Kidney glomerular epithelial cell (primary cell): ENCODE measurements around the gene SPOCD1.

Source experiments
- DNase-seq: peaks from one replicate; lab custom pipeline; 2025; lab: John Stamatoyannopoulos, UW

SPOCD1 gene

DNA sequence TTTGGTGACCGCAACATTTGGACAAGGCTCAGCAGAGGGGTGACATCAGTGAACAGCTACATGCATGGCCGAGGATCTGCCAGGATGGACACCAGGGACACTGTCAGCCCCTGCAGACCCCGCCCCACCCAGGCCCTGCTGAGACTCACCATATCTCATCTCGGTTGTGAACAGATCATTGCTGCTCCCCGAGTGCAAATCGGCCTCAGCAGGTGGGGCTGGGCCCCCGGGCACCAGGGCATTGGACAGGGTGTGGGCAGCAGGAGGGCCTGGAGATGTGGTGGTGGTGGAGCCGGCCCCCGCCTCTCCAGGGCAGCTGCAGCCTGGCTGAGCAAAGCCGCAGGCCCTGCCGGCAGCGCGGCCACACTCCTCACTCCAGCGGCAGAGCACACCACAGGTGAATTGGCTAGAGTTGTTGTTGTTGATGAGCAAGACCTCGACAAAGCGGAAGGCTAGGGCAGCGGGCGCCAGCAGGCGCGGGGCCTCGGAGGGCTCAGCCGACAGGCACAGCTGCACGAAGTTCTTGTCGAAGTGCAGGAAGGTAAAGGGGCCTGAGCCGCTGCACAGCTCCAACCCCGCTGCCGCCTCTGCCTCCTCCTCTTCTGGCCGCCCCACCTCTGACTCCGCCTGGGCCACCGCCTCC, 59.9 kb downstream of the SPOCD1 start:
- DNase-seq, result no peak

DNA sequence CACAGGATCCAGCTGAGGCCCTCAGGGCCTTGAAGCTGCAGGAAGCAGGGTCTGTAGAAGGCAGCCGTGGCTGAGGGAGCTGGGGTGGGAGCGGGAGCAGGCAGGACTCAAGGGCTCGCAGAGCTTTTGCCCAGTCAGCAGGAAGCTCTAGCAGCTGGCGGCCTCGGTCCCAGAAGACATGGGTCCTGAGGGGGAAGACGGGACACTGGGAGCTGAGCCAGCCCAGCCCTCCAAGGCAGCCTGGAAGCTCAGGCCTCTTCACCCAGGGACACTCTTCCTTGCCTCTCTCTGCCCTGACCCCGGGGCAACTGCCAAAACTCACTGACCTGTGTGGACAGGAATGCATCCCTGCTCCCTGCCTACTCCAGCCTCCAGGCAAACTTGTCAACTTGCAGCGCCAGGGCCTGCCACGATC, 60.6 kb downstream of the SPOCD1 start:
- DNase-seq, result no peak

GRCh38 chr1:31754397-31754796, 61.4 kb downstream of the SPOCD1 start:
- DNase-seq, result no peak

DNA sequence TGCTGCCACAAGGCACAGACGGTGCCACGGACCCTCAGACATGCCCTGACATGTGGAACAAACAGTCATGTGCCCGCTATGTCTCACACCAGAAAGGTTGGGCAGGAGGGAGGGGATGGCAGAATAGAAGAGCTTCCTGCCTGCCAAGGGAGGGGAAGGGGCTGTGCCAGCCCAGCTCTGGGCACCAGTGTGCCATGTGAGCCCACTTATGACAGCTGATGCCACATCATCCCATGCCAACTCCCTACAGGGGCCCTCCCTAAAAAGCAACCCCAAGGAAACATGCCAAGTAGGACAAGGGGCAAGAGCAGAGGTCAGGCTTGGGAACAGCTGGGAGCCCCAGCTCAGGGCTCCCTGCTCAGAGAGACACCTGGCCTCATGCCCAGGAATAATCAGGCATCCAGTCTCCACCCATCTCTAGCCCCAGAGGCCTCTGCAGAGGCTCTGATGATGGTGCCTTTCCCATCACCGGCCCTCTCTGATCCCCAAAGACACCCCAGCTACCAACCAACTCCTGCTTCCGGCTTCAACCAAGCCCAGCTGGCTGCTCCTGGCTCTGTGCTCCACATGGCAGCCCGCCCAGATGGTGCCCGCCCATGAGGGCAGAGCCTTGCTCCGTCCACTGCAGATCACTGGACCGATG, 62.0 kb downstream of the SPOCD1 start:
- no peak for DNase-seq

- no peak for DNase-seq
These were observed 62.8 kb downstream of the SPOCD1 start for GRCh38 chr1:31752952-31753475.

DNA sequence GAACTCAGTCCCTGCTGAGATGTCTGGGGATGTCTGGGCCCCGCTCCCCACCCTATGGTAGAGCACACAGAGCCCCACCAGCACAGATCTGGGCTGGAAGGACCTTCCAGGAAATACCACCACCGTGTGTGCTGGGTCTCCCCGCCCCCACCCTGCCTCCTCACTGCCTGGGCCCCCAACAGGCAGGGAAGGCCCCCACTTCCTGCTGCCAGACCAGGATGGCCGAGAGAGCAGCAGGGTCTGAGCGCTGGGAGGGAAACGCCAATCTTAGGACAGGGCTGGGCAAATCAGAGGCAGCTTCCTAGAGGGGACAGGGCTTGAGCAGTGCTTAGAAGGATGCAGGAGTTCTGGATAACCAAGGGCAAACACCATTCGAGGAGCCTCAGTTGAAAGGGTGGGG, 63.6 kb downstream of the SPOCD1 start:
- no peak for DNase-seq

DNA sequence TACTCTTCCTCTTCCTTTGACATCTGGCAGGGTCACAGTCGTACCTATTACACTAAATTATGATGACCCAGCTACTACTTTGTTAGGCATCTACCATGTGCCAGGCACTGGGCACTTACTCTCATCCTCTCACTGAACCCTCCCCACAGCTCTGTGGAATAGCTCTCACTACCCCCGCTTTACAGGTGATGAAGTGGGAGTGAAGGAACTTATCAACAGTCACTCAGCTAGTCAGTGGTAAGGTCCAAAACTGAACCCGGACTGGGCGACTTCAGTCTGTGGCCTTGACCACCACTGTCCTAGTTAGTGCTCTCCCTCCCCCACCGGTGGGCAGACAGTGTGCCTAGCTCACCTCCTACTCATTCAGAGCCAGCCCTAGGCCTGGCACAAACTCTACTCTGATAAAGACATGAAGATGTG, 64.0 kb downstream of the SPOCD1 start:
- DNase-seq, result no peak

DNA sequence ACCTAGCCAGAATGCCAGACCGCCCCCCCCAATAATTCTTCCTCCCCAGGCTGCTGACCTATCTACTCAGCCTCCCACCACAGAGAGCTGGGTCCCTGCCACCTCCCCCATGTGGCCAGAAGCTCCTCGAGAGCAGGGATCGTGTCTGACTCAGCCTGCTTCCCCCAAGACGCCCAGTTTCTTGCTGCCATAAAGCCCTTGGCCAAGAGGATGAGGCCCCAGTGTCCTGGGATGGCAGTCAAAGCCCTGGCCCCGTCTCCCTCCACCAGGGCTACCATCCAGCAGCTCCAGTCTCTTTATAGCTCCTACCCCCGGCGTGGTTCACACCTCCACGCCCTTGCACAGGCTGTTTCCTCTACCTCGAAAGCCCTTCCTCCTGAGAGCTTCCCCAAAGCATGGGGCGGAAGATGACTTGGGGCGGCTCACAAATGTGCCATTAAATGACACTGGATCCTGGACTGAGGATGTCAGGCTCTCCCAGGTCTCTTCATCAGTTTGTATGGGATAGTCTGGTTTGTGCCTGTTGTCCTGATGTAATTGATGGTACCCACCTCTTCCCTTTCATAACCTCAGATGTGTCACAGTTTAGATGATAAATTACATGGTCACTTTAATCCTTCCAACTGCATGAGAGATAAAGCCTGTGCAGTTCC, 64.8 kb downstream of the SPOCD1 start:
- no peak for DNase-seq

DNA sequence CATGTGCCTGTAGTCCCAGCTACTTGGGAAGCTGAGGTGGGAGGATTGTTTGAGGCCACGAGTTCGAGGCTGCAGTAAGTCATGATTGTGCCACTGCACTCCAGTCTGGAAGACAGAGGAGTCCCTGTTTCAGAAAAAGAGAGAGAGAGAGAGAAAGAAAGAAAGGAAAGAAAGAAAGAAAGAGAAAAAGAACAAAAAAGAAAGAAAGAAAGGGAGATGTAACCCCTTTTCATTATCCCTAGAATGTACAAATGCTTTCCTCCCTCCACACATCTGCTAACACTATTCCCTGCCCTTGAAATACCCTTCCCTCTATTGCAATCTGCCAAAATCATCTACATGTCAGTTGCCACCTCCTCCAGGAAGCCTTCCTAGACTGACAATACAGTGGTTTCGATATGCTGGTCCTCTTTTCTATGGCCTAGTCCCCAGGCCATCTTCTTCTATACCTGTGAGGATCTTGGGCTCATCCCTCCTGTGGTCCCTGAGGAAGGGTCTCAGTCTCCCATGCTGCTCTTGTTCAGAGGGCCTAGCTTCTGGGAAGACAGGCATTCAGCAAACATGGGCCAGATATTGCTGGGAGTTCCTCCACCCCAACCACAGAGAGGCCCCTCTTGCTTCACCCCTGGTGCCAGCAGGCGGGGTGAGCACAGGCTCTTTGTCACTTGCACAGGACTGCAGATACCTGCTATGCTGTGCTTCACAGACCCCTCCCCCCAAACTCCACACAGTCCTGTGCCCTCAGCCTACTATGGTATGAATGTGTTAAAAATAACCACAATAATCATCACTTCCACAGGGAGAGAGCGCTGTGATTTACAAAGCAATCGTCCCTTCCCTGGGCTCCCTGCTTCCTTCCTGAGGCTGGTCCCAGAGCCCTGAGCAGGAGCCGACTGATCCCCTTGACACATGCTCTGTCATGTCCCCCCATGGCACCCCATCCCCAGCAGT, 65.8 kb downstream of the SPOCD1 start:
- DNase-seq, result no peak

- DNase-seq, result no peak
These were observed 67.5 kb downstream of the SPOCD1 start for GRCh38 chr1:31748365-31748764.

- DNase-seq, result no peak
These were observed 68.5 kb downstream of the SPOCD1 start for GRCh38 chr1:31747304-31747703.

DNA sequence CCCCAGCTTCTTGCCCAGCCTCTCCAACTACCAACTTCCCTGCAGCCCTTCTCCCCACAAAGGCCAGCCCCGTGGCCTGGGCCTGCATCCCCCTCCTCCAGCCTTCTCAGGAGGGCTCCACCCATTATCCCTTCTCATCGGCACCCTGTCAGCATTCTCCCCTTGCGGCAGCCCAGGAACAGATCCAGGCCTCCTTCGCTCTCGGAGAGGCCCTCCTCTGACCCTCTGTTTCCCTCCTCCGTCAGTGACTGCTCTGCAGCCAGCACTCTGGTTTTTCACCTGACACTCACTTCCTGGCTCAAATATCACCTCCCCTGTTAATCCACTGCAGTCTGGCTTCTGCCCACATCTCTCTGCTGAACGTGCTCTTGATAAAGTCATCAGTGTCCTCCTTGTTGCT, 69.1 kb downstream of the SPOCD1 start:
- DNase-seq, result no peak

- no peak for DNase-seq
These were observed 69.7 kb downstream of the SPOCD1 start for GRCh38 chr1:31745946-31746670.

- DNase-seq, result peak; percentile 67
These were observed 70.5 kb downstream of the SPOCD1 start for GRCh38 chr1:31745096-31745945.

GRCh38 chr1:31744165-31744888, 71.5 kb downstream of the SPOCD1 start:
- no peak for DNase-seq

GRCh38 chr1:31742462-31743212, 73.2 kb downstream of the SPOCD1 start:
- no peak for DNase-seq
